Brain microvascular endothelial cell (primary cell): ENCODE data around the gene CHD9NB.

ENCODE experiments used
- DNase-seq: peaks from one replicate; pipeline ENCODE4 v3.0.0-alpha.2; 2020
- H3K27ac ChIP-seq: fragments of 250-450 bp; sonication (Bioruptor Pico); 2 replicates; pipeline ENCODE4 v1.5.1; 2020; ENCODE audit warnings: mild to moderate bottlenecking, moderate library complexity
- H3K27me3 ChIP-seq: fragments of 250-450 bp; sonication (Bioruptor Pico); replicated peaks from 2 replicates; pipeline ENCODE4 v1.5.1; 2020; ENCODE audit warnings: mild to moderate bottlenecking
- H3K36me3 ChIP-seq: fragments of 250-450 bp; sonication (Bioruptor Pico); replicated peaks from 2 replicates; pipeline ENCODE4 v1.5.1; 2020; ENCODE audit warnings: mild to moderate bottlenecking
- H3K4me3 ChIP-seq: 2 replicates; pipeline ENCODE4 v1.5.1; 2011; ENCODE audit warnings: low read depth, mild to moderate bottlenecking, control low read depth, low read length, moderate library complexity
- CTCF ChIP-seq: IDR thresholded peaks from 2 replicates; pipeline ENCODE4 v1.5.1; 2011; ENCODE audit warnings: low read depth, mild to moderate bottlenecking, moderate library complexity, low read length, control low read depth, inconsistent platforms; ENCODE audit errors: missing control alignments
- in situ Hi-C: cut with HindIII; loops from 2 replicates; pipeline ENCODE4 v1.10.0; 2017; ENCODE audit warnings: low sequenced_read_pairs, low pct_ligation_motif_present

Gene CHD9NB

GRCh38 chr16:53064081-53064578 is 11.4 kb upstream of the CHD9NB start:
- DNase-seq: no peak
- no peak for TF ChIP-seq CTCF
- peaks cover 3% of the 10 kb centered on the region for H3K36me3 ChIP-seq
- in situ Hi-C loops: no loop called here
- H3K27ac ChIP-seq: no peak overlapping the region
- no peaks in the 10 kb centered on the region for H3K27me3 ChIP-seq
- H3K4me3 ChIP-seq: no peak overlapping the region

- in situ Hi-C loops: no loop called here
- DNase-seq: no peak
- TF ChIP-seq CTCF: no peak
- no peaks in the 10 kb centered on the region for H3K27me3 ChIP-seq
- no peak overlapping the region for H3K4me3 ChIP-seq
- no peak overlapping the region for H3K27ac ChIP-seq
- H3K36me3 ChIP-seq: no peaks in the 10 kb centered on the region
Observed at GRCh38 chr16:53061701-53062159, 9.0 kb upstream of the CHD9NB start.

GRCh38 chr16:53061256-53061655 is 8.6 kb upstream of the CHD9NB start:
- no peaks in the 10 kb centered on the region for H3K27me3 ChIP-seq
- H3K36me3 ChIP-seq: no peaks in the 10 kb centered on the region
- no peak overlapping the region for H3K27ac ChIP-seq
- no peak overlapping the region for H3K4me3 ChIP-seq
- no peak for TF ChIP-seq CTCF
- in situ Hi-C loops: no loop called here
- DNase-seq: no peak

- H3K27me3 ChIP-seq: no peaks in the 10 kb centered on the region
- H3K4me3 ChIP-seq: no peak overlapping the region
- no peak overlapping the region for H3K27ac ChIP-seq
- no peaks in the 10 kb centered on the region for H3K36me3 ChIP-seq
- in situ Hi-C loops: no loop called here
- DNase-seq: no peak
- TF ChIP-seq CTCF: no peak
Observed at GRCh38 chr16:53059672-53060071, 7.0 kb upstream of the CHD9NB start.

- in situ Hi-C loops: no loop called here
- no peaks in the 10 kb centered on the region for H3K27me3 ChIP-seq
- TF ChIP-seq CTCF: no peak
- no peaks in the 10 kb centered on the region for H3K36me3 ChIP-seq
- DNase-seq: no peak
- H3K4me3 ChIP-seq: no peak overlapping the region
- H3K27ac ChIP-seq: no peak overlapping the region
Observed at GRCh38 chr16:53058882-53059281, 6.2 kb upstream of the CHD9NB start.

- no peak for DNase-seq
- TF ChIP-seq CTCF: no peak
- H3K36me3 ChIP-seq: no peaks in the 10 kb centered on the region
- no peak overlapping the region for H3K27ac ChIP-seq
- no peak overlapping the region for H3K4me3 ChIP-seq
- no peaks in the 10 kb centered on the region for H3K27me3 ChIP-seq
- in situ Hi-C loops: no loop called here
Observed at GRCh38 chr16:53058441-53058840, 5.7 kb upstream of the CHD9NB start.
